CD4-positive, alpha-beta T cell treated with Interleukin-6 at 100 ng/mL for 8 hours (primary cell): ENCODE results near the gene EVPLL.
"Not testable (repeated sequence)": the region's sequence is repeated elsewhere in the genome, so short reads cannot be mapped to it uniquely, and the experiment has no call there.

ENCODE experiments used
- DNase-seq: peaks from one replicate; pipeline ENCODE4 v3.0.0-alpha.2; 2020; ENCODE audit warnings: mixed read lengths, low spot score

EVPLL gene

DNA sequence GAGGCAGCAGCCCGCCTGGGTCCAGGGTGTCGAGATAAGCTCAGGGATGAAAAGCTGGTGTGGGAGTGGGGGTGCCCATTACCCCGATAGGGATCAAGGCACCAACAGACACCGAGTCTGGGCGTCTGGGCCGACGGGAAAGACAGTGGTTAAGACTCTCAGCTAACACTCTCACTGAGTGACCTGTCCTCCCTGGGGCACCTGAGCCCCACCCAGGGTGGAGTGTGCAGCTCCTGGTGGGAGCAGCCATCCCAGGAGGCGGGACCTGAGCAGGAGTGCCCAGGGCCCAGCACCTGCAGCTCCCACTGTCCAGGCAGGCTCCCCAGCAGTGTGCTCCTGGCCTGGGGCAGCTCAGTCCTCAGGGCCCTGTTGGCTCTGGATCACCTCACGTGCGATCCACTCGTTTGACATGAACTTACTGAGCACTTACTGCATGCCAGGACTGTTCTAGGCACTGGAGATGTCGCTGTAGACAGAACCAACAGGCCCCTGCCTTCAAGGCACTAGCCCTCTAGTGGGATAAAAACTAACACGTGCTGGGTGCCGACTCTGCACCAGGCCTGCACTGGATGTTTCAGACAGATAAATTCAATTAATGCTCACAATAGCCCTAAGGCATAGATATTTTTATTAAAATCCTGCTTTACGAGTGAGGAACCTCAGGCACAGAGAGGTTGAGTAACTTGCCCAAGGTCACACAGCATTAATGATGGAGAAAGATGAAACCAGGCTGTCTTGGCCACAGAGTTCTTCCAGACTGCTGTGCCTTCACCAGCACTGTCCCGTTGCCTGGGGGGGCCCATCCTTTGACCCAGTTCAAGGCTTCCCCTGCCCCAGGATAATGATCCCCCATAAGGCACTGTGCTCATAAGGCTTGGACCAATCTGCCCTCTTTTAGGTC, 1.9 kb downstream of the EVPLL start:
- no peak for DNase-seq

DNA sequence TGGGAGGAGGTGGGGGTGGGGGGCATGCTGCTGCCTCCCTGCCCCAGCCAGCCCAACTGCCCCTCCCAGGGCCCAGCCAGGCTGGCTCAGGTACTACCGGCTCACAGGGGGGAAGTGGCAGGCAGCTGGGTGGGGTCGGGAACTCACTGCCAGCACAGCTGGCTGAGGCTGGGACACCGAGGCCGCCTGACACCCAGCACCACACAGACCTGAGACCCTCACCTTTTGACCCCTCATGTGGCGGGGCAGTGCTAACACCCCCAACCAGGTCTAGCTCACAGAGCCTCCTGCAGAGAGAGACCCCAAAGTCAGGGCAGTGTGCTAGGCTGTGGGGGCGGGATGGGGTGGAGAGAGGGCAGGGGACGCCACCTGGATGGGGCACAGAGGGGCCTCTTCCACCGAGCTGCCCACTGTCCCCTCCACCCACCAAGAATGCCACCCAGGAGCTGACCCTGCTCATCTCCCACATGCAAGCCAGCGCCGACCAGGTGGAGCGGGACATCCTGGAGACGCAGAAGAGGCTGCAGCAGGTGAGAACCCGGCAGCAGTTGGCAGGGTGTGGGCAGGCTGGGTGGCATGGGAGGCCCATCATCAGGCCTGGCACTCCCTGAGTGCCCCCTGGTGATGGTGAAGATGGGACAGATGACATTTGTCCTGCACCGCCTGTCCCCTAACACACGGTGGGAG, 3.0 kb downstream of the EVPLL start:
- DNase-seq: no peak

DNA sequence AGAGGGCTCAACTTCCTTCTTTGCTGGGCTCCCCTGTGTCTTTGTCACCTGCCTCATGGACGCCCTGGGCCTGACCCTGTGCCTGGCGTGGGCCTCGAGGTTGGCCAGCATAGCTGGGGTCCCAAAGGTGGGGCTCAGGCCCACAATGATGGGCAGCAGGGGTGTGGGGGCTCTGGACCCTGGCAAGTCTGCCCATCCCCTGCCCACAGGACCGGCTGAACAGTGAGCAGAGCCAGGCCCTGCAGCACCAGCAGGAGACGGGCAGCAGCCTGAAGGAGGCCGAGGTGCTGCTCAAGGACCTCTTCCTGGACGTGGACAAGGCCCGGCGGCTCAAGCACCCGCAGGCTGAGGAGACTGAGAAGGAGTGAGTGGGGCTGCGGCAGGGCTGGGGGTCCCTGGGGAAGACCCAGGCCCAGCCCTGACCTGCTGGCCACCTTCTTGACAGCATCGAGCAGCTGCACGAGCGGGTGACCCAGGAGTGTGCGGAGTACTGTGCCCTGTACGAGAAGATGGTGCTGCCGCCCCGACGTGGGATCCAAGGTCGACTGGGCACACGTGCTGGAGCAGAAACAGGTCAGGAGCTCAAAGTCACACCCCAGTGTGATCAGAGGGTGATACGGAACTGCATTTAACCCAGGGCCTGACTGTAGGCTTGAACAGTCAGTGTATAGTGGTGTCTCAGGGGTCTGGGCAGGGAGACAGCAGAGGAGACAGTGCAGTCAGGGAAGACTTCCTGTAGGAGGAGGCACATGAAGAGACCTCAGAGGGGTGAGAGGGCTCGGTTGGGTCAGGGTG, 3.8 kb downstream of the EVPLL start:
- no peak for DNase-seq

DNA sequence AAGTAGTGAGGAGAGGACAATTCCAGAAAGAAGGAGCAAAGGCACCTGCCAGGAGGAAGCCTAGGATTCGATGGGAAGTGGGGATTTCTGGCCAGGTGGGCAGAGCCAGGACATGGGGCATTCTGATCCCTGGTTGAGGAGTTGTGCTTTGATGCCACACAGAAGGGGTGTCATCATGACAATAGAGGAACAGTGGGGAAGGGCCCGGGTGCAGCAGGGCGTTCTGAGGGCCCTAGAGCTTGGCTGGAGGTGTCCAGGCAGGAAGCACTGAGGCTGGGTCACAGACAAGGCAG, 4.3 kb downstream of the EVPLL start:
- no peak for DNase-seq

DNA sequence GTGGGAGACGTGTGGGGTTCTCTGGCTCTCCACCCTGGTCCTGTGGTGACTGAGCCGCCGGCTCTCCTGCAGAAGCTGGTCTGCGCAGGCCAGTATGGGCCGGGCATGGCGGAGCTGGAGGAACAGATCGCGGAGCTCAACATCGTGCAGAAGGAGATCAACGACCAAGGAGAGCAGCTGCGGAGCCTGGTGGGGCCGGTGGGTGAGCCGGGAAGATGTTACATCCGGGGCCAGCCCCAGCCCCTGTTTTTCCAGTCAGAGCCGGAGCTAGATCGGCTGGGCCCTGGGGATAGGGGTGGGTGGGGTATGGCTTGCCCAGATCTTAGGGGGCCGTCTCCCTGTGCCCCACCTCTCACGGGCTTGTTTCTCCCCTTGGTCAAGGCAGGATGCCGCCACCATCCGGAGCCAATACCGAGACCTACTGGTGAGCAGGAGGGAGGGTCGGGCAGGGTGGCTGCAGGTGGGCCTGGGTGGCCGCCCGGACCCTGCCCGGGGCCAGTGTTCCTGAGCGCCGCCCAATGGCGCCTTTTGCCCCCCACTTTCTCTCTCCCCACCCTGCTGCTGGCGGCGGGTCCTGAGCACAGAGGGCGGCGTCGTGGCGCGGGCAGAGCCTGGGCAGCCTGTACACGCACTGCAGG, 5.0 kb downstream of the EVPLL start:
- DNase-seq: no peak

DNA sequence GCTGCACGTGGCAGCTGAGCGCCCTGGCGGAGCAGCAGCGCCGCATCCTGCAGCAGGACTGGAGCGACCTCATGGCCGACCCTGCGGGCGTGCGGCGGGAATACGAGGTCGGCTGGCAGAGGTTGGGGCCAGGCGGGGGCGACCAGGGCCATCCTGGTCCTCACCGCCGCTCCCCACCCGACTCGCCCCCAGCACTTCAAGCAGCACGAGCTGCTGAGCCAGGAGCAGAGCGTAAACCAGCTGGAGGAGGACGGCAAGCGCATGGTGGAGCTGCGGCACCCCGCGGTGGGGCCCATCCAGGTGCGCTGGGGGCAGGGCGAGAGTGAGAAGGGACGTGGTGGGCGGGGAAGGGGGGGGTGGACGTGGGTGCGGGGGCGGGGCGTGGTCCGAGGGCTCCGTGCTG, 5.5 kb downstream of the EVPLL start:
- not testable (repeated sequence) for DNase-seq

DNA sequence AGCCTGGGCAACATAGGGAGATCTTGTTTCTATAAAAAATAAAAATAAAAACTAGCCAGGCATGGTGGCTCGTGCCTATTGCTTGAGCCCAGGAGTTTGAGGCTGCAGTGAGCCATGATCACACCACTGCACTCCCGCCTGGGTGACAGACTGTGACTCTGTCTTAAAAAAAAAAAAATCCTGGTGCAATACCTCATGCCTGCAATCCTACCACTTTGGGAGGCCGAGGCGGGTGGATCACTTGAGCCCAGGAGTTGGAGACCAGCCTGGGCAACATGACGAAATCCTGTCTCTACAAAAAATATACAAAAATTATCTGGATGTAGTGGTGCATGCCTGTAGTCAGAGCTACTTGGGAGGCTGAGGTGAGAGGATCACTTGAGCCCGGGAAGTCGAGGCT, 6.7 kb downstream of the EVPLL start:
- DNase-seq: not testable (repeated sequence)

DNA sequence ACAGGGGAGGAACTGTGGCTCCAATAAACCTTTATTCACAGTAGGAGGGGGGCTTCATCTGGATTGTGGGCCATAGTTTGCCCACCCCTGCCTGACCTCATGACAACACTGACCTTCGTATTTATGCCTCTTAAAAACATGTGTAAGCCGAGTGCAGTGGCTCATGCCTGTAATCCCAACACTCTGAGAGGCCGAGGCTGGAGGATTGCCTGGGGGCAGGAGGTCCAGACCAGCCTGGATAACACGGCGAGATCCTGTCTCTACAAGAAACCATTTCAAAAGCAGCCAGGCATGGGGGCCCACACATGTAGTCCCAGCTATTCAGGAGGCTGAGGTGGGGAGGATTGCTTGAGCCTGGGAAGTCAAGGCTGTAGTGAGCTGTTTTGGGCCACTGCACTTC, 10.0 kb downstream of the EVPLL start:
- not testable (repeated sequence) for DNase-seq

DNA sequence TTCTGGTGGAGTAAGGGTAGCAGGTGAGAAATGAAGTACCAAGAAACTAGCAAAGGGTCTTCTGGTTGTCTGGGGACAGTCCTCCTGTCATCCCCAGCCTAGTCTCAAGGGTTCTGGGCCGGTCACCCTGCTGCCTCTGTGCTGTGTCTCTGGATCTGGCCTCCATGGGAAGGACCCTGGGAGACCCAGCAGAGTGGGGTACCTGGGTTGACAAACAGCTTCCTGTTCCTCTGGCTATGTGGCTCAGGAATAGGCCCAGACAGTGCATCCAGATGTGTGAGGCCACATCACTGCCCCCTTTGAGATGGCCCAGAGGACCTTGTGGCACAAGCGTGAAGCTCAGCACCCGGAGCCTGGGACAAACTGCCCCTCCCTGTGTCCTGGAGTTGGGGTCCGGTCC, 10.7 kb downstream of the EVPLL start:
- DNase-seq: not testable (repeated sequence)

DNA sequence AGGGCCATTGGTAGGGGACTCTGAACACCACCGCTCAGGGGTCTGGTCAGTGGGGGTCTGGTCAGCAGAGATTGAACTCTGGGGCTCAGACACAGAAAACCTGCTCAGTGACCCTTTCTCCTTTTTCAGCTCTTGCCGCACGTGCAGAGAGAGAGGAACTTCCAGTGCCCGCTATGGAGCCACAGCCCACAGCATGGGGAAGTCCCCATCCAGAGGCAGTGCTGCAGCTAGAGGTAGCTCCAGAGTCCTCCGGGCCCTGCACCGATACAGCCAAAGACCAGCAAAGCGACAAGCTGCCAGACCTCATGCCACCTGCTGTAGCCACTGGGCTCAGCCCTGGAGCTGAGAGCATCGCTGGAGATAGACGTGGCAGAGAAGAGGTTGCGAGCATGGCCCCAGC, 11.2 kb downstream of the EVPLL start:
- DNase-seq: not testable (repeated sequence)

DNA sequence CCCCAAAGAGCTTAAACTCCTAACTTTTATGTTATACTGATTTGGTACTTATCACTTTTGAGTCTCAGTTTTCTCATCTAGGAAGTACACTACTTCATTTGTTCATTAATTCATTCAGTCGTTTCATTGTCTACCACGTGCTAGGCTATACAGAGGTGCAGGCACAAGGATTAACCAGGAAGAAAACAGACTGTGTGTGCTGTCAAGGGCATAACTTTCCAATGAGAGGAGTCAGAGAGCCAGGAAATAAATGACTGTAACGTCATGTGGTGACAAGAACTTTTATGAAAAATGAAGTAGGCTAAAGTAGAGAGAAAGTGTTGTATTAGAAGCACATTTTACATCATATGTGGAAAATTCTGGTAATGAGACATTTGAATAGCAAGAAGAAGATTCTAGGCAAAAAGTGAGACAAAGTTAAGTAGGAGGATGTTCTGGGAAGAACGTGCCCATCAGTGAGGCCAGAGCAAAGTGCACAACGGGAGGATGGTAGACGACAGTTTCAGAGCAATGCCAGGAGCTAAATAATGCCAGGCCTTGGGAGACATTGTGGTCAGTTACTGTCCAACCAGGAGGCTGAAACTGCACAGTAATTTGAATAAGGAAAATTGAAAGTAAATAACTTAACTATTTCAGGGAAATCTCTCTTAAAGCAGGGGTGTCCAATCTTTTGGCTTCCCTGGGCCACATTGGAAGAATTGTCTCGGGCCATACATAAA, 24.5 kb downstream of the EVPLL start:
- DNase-seq: not testable (repeated sequence)

DNA sequence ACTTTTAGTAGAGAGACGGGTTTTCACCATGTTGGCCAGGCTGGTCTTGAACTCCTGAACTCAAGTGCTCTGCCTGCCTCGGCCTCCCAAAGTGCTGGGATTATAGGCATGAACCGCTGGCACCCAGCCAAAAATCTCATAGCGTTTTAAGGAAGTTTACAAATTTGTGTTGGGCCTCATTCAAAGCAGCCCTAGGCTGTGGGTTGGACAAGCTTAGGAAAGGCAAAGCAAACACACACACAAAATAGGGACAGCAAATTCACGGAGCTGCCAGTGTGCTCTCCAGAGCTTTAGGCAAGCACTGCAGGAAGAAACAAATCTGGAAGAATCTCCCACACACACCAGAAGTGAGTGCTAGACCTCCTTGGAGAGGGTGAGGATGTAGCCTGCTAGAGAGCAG, 25.6 kb downstream of the EVPLL start:
- DNase-seq: not testable (repeated sequence)

DNA sequence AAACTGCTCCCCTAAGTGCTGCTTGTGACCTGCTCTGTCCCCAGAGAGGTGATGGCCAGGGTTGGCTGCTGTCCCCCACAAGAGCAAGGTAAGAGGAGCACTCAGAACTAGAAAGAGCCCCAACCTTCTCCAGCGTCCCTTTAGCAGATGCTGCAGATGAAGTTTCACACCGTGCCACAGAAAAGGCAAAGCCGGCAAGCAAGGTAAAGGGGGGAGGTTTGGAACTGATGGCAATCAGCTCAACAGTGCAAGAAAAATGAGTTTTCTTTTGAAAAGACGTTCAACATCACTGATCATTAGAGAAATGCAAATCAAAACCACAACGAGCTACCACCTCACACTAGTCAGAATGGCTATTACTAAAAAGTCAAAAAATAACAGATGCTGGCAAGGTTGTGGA, 26.0 kb downstream of the EVPLL start:
- not testable (repeated sequence) for DNase-seq

DNA sequence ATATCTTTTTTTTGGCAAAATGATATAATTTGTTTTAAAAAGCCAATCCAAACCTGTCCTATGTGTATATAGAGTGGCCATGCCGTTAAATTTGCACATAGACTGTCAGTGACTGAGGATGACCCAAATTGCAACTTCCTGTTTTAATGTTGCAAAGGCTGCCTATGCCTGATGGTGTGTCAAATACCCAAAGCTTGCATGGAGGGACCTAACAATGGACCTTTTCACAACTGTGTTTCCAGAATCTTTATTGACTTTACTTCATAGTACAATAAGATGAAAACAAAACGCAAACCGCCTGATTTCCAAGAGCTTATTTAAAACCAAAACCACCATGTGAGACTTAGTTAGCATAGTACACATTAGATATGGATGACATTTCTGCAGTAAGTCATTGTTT, 31.3 kb downstream of the EVPLL start:
- peak; percentile 2 for DNase-seq

DNA sequence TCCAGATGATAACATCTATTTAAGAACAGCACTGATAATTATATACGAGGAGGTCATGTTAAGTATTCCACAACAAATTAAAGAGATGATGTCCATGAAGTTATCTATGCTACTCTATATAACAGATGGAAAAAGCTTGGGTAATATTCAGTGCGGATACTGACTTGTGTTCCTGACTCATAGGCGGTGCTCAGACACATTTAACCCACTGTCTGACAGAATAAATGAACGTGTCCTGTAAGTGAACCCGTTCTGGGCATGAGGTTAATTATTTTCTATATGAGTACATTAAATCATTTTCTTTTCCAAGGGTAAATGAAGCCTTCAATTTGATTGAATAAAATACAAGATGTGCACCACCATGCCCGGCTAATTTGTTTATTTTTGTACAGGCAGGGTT, 31.7 kb downstream of the EVPLL start:
- not testable (repeated sequence) for DNase-seq

DNA sequence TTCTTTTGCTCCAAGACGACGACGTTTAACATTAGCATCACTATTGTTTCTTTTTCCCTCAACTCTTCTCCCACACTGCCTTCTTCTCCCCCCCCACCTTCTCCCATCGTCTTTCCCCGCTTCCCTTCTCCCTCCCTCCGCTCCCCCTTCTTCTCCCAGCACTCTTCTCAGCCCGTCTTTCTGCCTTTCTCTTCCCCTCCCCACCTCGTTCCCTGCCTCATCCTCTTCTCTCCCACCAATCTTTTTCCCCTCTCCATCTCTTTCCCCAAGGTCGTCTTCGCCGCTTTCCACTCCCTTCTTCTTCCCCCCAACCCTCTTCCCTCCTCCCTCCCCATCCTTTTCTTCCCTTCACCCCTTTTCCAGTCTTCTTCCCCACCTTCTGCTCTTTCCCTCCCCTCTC, 33.2 kb downstream of the EVPLL start:
- DNase-seq: not testable (repeated sequence)

DNA sequence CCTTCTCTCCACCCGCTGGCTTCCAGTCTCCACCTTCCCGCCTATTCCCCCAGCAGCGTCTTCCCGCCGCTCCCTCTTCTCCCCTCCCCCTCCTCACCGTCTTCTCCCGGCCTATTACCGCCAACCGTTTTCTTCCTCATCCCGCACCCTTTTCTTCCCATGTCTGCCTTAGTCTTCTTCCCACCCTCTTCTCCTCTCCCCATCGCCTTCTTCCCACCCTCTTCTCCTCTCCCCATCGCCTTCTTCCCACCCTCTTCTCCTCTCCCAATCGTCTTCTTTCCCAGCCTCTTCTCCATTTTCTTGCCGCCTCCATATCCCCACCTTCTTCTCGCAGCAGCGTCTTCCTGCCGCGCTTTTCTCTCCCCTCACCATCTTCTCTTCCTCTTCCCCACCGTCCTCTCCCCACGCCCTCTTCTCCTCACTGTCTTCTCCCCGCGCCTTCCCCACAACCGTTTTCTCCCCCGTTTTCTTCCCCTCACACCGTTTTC, 33.8 kb downstream of the EVPLL start:
- DNase-seq: not testable (repeated sequence)

DNA sequence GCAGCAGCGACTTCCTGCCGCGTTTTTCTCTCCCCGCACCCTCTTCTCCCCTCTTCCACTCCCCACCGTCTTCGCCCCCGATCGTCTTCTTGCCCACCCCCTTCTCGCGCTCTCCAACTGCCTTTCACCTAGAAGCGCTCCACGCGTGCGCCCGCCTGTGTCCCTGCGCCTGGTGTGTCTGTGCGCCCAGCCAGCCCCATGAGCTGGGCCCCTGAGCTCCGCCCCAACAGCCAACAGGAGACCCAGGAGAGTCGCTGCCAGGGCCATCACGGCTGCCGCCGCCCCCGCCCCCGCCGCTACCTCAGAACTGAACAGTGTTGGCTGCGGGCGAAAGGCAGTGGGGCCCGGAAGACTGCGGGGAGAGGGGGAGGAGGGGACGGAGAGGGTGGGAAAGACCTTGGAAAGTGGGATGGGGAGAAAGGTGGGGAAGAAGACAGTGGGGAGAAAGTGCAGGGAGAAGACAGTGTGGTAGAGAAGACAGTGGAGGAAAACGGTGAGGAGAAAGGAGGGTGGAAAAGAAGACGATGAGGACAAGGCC, 34.5 kb downstream of the EVPLL start:
- not testable (repeated sequence) for DNase-seq

DNA sequence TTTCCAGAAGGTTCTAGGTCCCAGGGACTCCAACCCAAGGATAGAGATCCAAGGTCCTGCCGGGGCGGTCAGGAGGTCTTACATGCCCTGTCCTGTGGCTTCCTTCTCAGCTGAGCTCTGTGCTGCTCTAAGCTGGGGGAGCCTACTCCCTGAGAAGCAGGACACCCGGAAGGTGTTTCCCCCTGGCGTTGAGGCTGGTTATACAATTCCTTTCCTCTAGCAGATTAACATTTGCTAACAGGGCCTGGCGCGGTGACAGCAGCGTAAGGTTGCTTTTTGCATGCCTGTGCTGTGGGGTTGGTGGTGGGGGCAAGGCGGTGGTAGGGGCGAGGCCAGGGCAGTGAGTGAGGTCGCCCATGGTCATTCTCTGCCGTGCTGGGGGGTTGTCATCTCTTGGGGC, 43.9 kb downstream of the EVPLL start:
- not testable (repeated sequence) for DNase-seq

DNA sequence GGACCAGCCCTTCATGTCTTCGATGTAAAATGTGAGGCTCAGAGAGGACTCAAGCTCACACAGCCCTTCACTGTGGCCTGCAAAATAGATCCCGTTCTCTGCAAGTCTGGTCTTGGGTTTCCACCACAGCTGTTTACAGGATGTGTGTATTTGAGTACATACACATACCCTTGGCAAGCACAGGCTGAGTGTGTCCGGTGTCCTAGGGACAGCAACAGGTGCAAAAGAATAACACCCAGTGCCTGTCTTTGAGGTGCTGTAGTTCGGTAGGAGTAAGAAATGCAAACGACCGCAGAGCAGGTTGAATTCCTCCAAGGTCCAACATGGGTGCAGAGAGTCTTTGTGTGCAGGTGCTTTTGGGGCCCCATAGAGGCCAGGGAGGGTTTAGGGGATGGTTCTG, 44.9 kb downstream of the EVPLL start:
- DNase-seq: not testable (repeated sequence)

DNA sequence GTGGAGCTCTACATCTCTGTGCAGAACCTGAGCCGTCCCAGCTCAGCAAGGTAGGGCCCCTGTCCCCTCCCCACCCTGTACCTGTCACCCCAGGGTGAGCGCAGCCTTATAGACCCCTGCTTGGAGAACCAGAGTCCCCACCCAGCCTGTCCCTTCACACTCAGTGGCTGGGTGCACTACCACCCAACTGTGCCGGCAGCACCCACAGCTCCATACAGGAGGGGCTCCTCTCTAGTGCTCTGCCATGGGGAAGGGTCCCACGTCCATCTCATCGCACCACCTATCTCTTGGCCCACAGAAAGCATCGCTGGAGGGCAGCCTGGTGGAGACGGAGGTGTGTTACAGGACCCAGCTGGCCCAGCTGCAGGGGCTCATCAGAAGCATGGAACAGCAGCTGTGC, 45.4 kb downstream of the EVPLL start:
- not testable (repeated sequence) for DNase-seq
